HFFc6 (cell line): ENCODE data around the gene SOWAHB. TPM values are rescaled to one million over a fixed set of nuclear protein-coding genes. Genes with fewer than 3 reads are reported as not detected.

Experiments used
- DNase-seq: peaks from one replicate; pipeline ENCODE4 v3.0.0-alpha.2; 2018
- H3K27ac Mint-ChIP-seq: 2 replicates; pipeline ENCODE4 v1.8.0; 2020; ENCODE audit warnings: mild to moderate bottlenecking, mixed read lengths
- H3K27me3 Mint-ChIP-seq: 2 replicates; pipeline ENCODE4 v1.8.0; 2021; ENCODE audit warnings: mild to moderate bottlenecking, moderate library complexity, mixed read lengths; ENCODE audit not compliant: insufficient read depth
- H3K36me3 Mint-ChIP-seq: 2 replicates; pipeline ENCODE4 v1.8.0; 2021; ENCODE audit warnings: low read depth, mixed read lengths
- H3K4me1 Mint-ChIP-seq: 2 replicates; pipeline ENCODE4 v1.8.0; 2020; ENCODE audit warnings: low read depth, mixed read lengths
- H3K4me3 Mint-ChIP-seq: 2 replicates; pipeline ENCODE4 v1.8.0; 2020; ENCODE audit warnings: mild to moderate bottlenecking, moderate library complexity, mixed read lengths
- H3K9me3 Mint-ChIP-seq: 2 replicates; pipeline ENCODE4 v1.8.0; 2020; ENCODE audit warnings: mild to moderate bottlenecking, mixed read lengths
- total RNA-seq, 6 experiments: library from RNA; stranded (reverse); fragmentation: NEBNext Ultra II Directional; extraction: Animal tissue kit (Norgen Biotek cat#: 25700); gene quantifications; 2 replicates in 1 of 6; 3 replicates in 5 of 6; pipeline ENCODE4 v1.2.3, GENCODE V29; 2021
- TF ChIP-seq, protein P1 (sequence below): fragments of 200-600 bp; sonication (generic); IDR thresholded peaks from 2 replicates; pipeline ENCODE4 v1.5.0; 2021; ENCODE audit warnings: antibody characterized with exemption, mild to moderate bottlenecking

Gene SOWAHB
- total RNA-seq, 6 experiments from 2014 or later: 0.09 to 0.14 (median 0.11) TPM

DNA sequence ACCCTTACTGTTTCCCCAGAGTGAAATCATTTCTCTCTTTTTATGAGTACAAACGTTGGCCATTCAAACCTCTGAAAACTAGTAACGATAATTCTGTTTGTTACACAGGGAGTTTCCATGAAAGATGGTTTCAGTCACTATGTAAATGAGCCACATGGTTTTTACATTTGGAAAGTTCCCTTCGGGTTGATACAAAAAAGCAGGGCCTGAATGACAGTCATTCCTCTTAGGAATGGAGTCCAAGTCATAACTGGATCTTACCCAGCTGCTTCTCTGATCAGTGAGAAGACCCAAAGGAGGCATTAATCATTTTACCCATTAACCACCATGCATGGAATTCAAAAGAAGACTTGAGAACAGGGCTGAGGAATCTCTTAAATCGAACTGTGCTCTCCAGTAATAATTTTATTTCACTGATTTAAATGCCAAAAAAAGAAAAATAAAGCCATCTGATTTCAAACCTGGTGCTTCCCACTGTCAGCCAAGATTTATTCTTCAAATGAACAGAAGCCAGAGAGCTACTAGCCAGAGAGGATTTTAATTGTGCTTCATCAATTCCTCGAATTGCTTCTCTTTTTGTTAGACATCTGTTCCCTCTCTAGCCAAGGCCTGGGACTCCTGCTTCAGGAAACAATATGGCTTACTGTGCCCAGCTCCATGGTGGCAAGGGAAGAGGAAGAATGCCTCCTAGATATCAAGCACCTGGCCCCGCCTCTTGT is 3.2 kb downstream of the SOWAHB start:
- Mint-ChIP-seq H3K36me3 (peaks cover 4% of the 10 kb centered on the region; the same call in 1 of the 2 replicates), H3K4me1 (peaks cover 19% of the 10 kb centered on the region), H3K4me3 (no peak overlapping the region), H3K27ac (no peak overlapping the region), H3K9me3 (no peaks in the 10 kb centered on the region), H3K27me3 (peaks cover 8% of the 10 kb centered on the region)
- DNase-seq: no peak
- TF ChIP-seq, protein P1, sequence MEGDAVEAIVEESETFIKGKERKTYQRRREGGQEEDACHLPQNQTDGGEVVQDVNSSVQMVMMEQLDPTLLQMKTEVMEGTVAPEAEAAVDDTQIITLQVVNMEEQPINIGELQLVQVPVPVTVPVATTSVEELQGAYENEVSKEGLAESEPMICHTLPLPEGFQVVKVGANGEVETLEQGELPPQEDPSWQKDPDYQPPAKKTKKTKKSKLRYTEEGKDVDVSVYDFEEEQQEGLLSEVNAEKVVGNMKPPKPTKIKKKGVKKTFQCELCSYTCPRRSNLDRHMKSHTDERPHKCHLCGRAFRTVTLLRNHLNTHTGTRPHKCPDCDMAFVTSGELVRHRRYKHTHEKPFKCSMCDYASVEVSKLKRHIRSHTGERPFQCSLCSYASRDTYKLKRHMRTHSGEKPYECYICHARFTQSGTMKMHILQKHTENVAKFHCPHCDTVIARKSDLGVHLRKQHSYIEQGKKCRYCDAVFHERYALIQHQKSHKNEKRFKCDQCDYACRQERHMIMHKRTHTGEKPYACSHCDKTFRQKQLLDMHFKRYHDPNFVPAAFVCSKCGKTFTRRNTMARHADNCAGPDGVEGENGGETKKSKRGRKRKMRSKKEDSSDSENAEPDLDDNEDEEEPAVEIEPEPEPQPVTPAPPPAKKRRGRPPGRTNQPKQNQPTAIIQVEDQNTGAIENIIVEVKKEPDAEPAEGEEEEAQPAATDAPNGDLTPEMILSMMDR: no peak

- Mint-ChIP-seq H3K9me3 (no peaks in the 10 kb centered on the region), H3K27me3 (peaks cover 3% of the 10 kb centered on the region; the same call in 1 of the 2 replicates), H3K4me1 (peaks cover 14% of the 10 kb centered on the region), H3K27ac (no peak overlapping the region), H3K36me3 (no peaks in the 10 kb centered on the region), H3K4me3 (no peak overlapping the region)
- DNase-seq: no peak
- TF ChIP-seq, protein P1: no peak
These were observed 5.3 kb downstream of the SOWAHB start for GRCh38 chr4:76892601-76893000.

DNA sequence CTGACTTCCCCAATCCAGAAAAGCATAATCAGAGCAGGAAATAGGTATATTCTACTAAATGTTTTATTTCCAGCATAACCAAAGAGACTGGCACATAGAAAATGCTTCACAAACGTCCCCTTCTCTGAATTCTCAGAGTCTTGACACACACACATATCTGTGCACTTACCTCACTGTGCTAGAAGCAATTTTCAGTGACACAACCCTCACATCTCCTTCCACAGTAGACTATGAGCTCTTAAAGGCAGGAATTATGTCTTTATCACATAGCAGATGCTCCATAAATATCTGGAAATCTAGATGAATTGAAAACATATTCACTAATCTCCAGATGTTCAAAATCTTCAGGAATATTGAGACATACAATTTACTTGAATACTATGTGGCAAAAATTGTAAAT is 5.9 kb downstream of the SOWAHB start:
- H3K9me3 Mint-ChIP-seq: no peaks in the 10 kb centered on the region
- H3K4me1 Mint-ChIP-seq: peaks cover 14% of the 10 kb centered on the region
- H3K4me3 Mint-ChIP-seq: no peak overlapping the region
- no peak for DNase-seq
- no peak overlapping the region for H3K27ac Mint-ChIP-seq
- TF ChIP-seq, protein P1: no peak
- no peaks in the 10 kb centered on the region for H3K36me3 Mint-ChIP-seq
- H3K27me3 Mint-ChIP-seq: peaks cover 3% of the 10 kb centered on the region; the same call in 1 of the 2 replicates

GRCh38 chr4:76886848-76887441 is 11.0 kb downstream of the SOWAHB start:
- Mint-ChIP-seq H3K9me3 (no peaks in the 10 kb centered on the region), H3K4me3 (no peak overlapping the region), H3K36me3 (no peaks in the 10 kb centered on the region), H3K27me3 (no peaks in the 10 kb centered on the region; the same call in 1 of the 2 replicates), H3K4me1 (peaks cover 4% of the 10 kb centered on the region), H3K27ac (no peak overlapping the region)
- no peak for DNase-seq
- TF ChIP-seq, protein P1: no peak

GRCh38 chr4:76886214-76886613 is 11.7 kb downstream of the SOWAHB start:
- H3K27me3 Mint-ChIP-seq: no peaks in the 10 kb centered on the region
- H3K9me3 Mint-ChIP-seq: no peaks in the 10 kb centered on the region
- no peak overlapping the region for H3K27ac Mint-ChIP-seq
- H3K4me3 Mint-ChIP-seq: no peak overlapping the region
- no peak for DNase-seq
- no peaks in the 10 kb centered on the region for H3K36me3 Mint-ChIP-seq
- TF ChIP-seq, protein P1: no peak
- no peaks in the 10 kb centered on the region; the same call in 1 of the 2 replicates for H3K4me1 Mint-ChIP-seq
